Lower leg skin (tissue), 4 donors: ENCODE measurements around the gene LAMTOR2. TPM values are rescaled to one million over a fixed set of nuclear protein-coding genes. Genes with fewer than 3 reads are reported as not detected.

Experiments
- DNase-seq, 2 donors: peaks; one replicate each; pipeline ENCODE4 v3.0.0-alpha.2; 2019; ENCODE audit warnings: low spot score in 2 of 2
- H3K4me3 ChIP-seq: fragments of 200-600 bp; sonication (generic); 2 replicates; pipeline ENCODE4 v1.5.1; 2017; ENCODE audit warnings: mild to moderate bottlenecking, low read depth; ENCODE audit not compliant: poor library complexity, severe bottlenecking
- CTCF ChIP-seq, 3 donors: fragments of 450-650 bp; IDR thresholded peaks; one replicate each; pipeline ENCODE4 v1.5.1; 2016; ENCODE audit warnings: antibody characterized with exemption in 3 of 3, mild to moderate bottlenecking in 3 of 3, moderate library complexity in 2 of 3
- POLR2A ChIP-seq, 2 donors: fragments of 450-650 bp; IDR thresholded peaks; one replicate each; pipeline ENCODE4 v1.6.1; 2016 to 2017; ENCODE audit warnings: antibody characterized with exemption in 2 of 2, mild to moderate bottlenecking in 1 of 2, moderate library complexity in 1 of 2
- WGBS, 2 donors: methylation state at CpG; one replicate each; pipeline ENCODE4 v1.1.5; 2018; 5-methylcytosine and 5-hydroxymethylcytosine counted together
- intact Hi-C: fragments of 100-400 bp; cut with DNase I; formaldehyde crosslinking; loops from one replicate; pipeline ENCODE4 v1.15.0; 2023; ENCODE audit warnings: low total_unique reads
- total RNA-seq, 4 donors: library from RNA; depleted of rRNA; stranded (reverse); fragments of >200 nt; gene quantifications; one replicate each; pipeline ENCODE4 v1.1.0, GENCODE V29; 2016

The LAMTOR2 gene
- total RNA-seq: 10 to 100 TPM; 41.8 to 64.5 (median 47.4) TPM

- WGBS, 2 donors: 1% methylated on average over 34 to 48 of the region's 53 CpGs
Observed at GRCh38 chr1:156054500-156055280, at the start of gene LAMTOR2. Gene LAMTOR2, plus strand, starts transcription at chr1:156054782. Its CDS starts 108 bp downstream, at chr1:156054890.

GRCh38 chr1:156004843-156005584 is 49.6 kb upstream of the LAMTOR2 start:
- no peak for DNase-seq
- intact Hi-C loops: no loop called here
- TF ChIP-seq CTCF (IDR thresholded peaks at IDR 0.05) (no peak), POLR2A (IDR thresholded peaks at IDR 0.05) (no peak)
- 69 to 78% methylated on average over 4 of the region's 4 CpGs for WGBS, 2 donors
- no peak overlapping the region for H3K4me3 ChIP-seq

More at GRCh38 chr1:156054500-156055280, at the start of gene LAMTOR2:
- intact Hi-C loops: no loop called here
- H3K4me3 ChIP-seq: peak within 1 kb of the TSS; percentile 79
- DNase-seq: peak; percentile 98 to 100
- TF ChIP-seq POLR2A (IDR thresholded peaks at IDR 0.05): no peak
- TF ChIP-seq CTCF (IDR thresholded peaks at IDR 0.05): no peak

- no peak for TF ChIP-seq POLR2A (IDR thresholded peaks at IDR 0.05)
- no peak for TF ChIP-seq CTCF (IDR thresholded peaks at IDR 0.05)
- intact Hi-C loops: no loop called here
- no peak for DNase-seq
- WGBS, 2 donors: 60 to 70% methylated on average over 7 of the region's 7 CpGs
- H3K4me3 ChIP-seq: no peak overlapping the region
Observed at GRCh38 chr1:156006666-156007376, 47.8 kb upstream of the LAMTOR2 start.

GRCh38 chr1:156009404-156009803 is 45.2 kb upstream of the LAMTOR2 start:
- 55 to 56% methylated on average over 3 of the region's 3 CpGs for WGBS, 2 donors
- intact Hi-C loops: no loop called here
- no peak overlapping the region for H3K4me3 ChIP-seq
- DNase-seq: no peak
- TF ChIP-seq POLR2A (IDR thresholded peaks at IDR 0.05): no peak
- TF ChIP-seq CTCF (IDR thresholded peaks at IDR 0.05): no peak

- 90 to 94% methylated on average over 4 of the region's 4 CpGs for WGBS, 2 donors
- DNase-seq: no peak
- intact Hi-C loops: no loop called here
- no peak overlapping the region for H3K4me3 ChIP-seq
- TF ChIP-seq POLR2A (IDR thresholded peaks at IDR 0.05) (no peak), CTCF (IDR thresholded peaks at IDR 0.05) (no peak)
Observed at GRCh38 chr1:156012051-156012817, 42.3 kb upstream of the LAMTOR2 start.
